GM18858 (cell line): ENCODE data around the gene PTPRA.
"Not testable (repeated sequence)": the region's sequence is repeated elsewhere in the genome, so short reads cannot be mapped to it uniquely, and the experiment has no call there.

ENCODE experiments used
- ATAC-seq: cut with Tn5 transposase; IDR thresholded peaks from one replicate; pipeline ENCODE4 v1.9.1; 2021; ENCODE audit not compliant: unreplicated experiment

The PTPRA gene

GRCh38 chr20:2873010-2873746 is at the start of gene PTPRA:
Gene PTPRA, plus strand, starts transcription at chr20:2873481. Its CDS starts 90,797 bp downstream, at chr20:2964278.
- ATAC-seq: peak; percentile 77

DNA sequence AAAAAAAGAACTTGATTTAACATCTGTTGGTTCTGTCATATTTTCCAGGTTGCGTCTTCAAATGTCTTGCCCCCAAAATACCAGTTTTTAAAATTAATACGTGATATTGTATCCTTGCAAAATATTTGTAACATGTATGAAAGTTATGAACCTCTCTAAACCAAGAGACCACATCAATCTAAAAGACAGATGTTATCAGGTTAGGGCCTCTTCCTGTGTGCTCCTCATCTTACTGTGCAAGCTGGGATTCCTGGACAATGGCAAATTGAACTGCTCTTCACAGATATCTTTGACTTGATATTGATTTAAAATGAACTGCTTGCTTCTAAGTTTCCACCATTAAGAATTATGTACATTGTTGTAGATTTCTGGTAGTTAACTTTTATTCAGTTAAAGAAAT is 47.5 kb upstream of the PTPRA start:
- ATAC-seq: no peak

- no peak for ATAC-seq
Measured at GRCh38 chr20:2826655-2827054, 46.6 kb upstream of the PTPRA start.

DNA sequence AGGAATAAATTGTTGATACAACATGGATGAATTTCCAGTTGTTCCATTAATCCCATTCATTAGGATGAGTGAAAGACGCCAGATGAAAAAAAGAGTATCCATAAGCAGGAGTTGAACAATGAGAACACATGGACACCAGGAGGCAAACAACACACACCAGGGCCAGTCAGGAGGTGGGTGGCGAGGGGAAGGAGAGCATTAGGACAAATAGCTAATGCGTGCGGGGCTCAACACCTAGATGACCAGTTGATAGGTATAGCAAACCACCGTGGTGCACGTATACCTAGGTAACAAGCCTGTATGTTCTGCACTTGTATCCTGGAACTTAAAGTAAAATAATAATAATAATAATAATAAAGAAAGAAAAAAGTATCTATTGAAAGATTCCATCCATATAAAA is 43.9 kb upstream of the PTPRA start:
- no peak for ATAC-seq

DNA sequence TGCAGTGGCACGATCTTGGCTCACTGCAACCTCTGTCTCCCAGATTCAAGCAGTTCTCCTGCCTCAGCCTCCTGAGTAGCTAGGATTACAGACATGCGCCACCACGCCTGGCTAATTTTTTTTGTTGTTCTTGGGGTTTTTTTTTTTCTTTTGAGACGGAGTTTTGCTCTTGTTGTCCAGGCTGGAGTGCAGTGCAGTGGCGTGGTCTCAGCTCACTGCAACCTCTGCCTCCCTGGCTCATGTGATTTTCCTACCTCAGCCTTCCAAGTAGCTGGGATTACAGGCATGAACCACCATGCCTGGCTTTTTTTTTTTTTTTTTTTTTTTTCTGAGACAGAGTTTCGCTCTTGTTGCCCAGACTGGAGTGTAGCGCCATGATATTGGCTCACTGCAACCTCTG is 42.1 kb upstream of the PTPRA start:
- not testable (repeated sequence) for ATAC-seq

DNA sequence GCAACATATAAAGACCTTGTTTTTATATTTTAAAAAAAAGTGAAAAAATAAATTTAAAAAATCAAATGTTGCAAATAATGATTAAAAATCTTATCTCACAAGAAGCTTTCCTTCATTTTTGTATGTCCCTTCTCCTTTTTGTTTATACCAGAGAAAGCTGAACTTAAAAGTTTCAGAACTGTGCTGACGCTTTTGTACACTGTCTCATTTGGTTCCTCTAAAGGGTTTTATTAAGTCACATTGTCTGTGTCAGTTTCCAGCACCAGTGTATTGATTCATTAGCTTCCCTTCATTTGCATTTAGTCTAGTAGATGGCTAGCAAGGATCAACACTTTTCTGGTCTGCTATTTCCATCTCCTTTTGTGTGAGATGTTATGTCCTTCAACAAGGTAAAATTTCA is 39.5 kb upstream of the PTPRA start:
- ATAC-seq: no peak

DNA sequence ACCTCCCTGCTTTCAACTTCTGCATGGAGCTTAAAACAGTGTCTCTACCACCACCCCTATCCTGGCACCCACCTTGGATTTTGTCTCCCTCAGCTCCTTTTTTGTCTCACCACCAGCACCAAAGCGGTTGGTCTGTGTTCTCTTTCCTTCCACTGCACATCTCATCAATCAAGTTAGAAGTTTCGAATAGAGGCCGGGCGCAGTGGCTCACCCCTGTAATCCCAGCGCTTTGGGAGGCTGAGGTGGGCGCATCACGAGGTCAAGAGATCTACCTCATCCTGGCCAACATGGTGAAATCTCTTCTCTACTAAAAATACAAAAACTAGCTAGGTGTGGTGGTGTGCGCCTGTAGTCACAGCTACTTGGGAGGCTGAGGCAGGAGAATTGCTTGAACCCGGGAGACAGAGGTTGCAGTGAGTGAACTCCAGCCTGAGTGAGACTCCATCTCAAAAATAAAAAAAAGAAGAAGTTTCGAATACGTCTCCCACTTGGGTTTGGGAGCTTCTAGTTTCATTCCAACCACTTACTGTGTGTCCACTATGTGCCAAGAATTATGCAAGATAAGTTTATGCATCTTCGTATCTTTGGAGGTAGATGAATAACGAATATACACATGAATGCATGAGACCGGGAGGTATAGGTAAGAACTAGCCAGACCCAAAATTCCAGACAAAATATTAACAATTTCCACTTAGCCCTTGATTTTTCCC is 38.7 kb upstream of the PTPRA start:
- no peak for ATAC-seq

- no peak for ATAC-seq
Measured at GRCh38 chr20:2835331-2835796, 37.9 kb upstream of the PTPRA start.

- no peak for ATAC-seq
Measured at GRCh38 chr20:2836035-2836434, 37.2 kb upstream of the PTPRA start.

DNA sequence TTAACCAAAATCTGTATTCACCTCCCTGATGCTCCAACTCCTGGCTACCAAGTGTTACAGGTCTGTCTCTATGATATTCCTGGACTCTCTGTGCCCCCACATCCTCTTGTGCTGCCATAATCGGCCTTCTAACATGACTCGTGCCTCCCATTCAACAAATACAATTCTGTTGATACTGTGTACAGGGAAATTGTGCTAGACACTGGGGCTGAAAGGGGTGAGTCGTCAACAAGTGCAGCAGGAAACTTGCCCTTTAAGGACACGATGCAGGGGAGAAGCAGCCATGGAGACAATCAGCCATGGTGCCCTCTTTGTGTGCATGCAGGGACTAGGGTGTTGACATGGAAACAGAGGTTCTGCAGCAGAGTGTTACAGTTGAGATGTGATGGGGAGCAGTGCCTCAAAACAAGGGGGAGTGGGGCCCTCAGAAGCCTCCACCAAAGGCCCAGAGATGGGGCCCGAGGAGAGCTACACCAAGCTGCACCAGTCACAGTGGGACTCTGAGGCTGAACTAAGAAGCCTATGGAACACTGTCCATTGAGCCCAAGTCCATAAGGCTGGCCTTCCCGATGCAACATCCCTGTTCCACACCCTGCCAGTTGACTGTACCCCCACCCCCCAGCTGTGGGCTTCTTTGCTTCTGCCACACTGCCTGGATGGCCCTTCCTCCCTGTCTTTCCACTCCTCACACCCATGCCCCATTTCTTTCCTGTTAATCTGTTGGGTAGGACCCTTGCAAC is 35.9 kb upstream of the PTPRA start:
- ATAC-seq: no peak

- ATAC-seq: no peak
Measured at GRCh38 chr20:2838170-2838797, 35.0 kb upstream of the PTPRA start.

GRCh38 chr20:2838847-2839671 is 34.2 kb upstream of the PTPRA start:
- no peak for ATAC-seq

- ATAC-seq: no peak
Measured at GRCh38 chr20:2839732-2840137, 33.5 kb upstream of the PTPRA start.

- peak; percentile 91 for ATAC-seq
Measured at GRCh38 chr20:2840138-2840966, 32.9 kb upstream of the PTPRA start, which contains the start of the genes PCED1A and VPS16. Gene PCED1A, minus strand, starts transcription at chr20:2840655. Its CDS starts 743 bp downstream, at chr20:2839912. Gene VPS16, plus strand, starts transcription at chr20:2840745. Its CDS starts 30 bp downstream, at chr20:2840775.

DNA sequence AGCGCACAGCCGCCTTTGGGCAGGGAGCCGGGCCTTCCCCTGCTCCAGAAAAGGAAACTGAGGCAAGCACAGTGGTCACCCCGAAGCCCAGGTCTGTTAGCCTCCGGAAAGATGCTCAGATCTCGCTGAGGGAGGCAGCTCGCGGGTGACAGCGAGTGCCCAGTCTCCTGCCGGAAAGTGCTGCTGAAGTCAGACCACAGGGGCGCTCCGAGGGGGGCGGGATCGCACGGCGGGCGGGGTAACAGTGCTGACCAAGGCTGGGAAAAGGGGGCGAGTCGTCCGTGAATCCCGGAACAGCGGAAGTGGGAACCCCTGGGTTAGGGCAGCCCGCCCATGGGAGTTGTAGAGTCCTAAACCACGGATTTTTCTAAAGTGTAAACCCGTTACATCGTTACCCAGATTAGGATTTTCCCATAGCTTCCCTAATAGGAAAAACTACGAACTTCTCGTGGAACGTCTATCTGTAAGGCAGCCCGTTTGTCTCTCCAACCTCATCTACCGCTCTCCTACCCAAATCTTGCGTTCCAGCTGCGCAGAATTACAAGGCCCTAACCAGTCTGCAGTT is 32.2 kb upstream of the PTPRA start:
- ATAC-seq: peak; percentile 14

- no peak for ATAC-seq
Measured at GRCh38 chr20:2845607-2846006, 27.7 kb upstream of the PTPRA start.

GRCh38 chr20:2846698-2847097 is 26.6 kb upstream of the PTPRA start:
- no peak for ATAC-seq

DNA sequence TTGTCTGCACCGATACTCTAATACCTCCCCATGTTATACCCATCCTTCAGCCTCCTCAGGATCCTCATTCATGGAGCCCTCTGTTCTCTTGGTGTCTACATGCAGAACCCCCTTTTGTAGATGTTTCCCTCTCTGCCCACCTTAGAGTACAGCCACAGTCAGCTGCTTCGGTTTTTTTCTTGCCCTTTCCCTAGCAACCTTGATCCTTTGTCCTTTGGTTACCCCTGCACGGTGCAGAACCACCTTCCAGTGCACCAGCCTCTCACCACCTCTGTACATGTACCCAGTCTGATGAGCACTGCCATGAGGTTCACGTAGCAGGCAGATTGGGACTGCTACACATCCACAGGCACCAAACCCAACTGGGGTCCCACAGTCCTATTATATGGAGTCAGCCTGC is 25.5 kb upstream of the PTPRA start:
- ATAC-seq: no peak

GRCh38 chr20:2849529-2849928 is 23.8 kb upstream of the PTPRA start:
- no peak for ATAC-seq
